ENCODE data around the gene CNTD1.

DNA sequence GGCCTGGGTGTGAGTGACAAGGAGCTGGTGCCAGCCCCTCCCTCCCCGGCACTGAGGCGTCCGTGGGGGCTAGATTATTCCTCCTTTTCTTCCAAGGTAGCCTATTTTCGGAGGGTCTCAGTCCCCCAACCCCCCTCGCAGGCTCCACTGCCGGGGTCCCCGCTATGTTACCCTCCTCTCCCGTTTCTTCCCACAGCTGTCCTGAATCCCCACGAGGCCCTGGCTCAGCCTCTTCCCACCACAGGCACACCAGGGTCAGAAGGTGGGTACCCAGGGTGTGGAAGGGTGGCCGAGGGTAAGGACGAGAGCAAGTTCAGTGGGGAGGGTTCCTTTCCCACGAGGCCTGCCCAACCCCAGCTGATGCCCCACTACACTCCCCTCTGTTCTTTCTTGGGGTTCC is 37.0 kb upstream of the CNTD1 start:
- TF ChIP-seq, protein P1, sequence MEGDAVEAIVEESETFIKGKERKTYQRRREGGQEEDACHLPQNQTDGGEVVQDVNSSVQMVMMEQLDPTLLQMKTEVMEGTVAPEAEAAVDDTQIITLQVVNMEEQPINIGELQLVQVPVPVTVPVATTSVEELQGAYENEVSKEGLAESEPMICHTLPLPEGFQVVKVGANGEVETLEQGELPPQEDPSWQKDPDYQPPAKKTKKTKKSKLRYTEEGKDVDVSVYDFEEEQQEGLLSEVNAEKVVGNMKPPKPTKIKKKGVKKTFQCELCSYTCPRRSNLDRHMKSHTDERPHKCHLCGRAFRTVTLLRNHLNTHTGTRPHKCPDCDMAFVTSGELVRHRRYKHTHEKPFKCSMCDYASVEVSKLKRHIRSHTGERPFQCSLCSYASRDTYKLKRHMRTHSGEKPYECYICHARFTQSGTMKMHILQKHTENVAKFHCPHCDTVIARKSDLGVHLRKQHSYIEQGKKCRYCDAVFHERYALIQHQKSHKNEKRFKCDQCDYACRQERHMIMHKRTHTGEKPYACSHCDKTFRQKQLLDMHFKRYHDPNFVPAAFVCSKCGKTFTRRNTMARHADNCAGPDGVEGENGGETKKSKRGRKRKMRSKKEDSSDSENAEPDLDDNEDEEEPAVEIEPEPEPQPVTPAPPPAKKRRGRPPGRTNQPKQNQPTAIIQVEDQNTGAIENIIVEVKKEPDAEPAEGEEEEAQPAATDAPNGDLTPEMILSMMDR (conservative IDR thresholded peaks at IDR 0.05 in 1 of 2, IDR thresholded peaks at IDR 0.05 in 1 of 2; ENCODE audit: low read depth in 1 of 2, low read length in 2 of 2): no peak
- TF ChIP-seq EZH2 (IDR thresholded peaks at IDR 0.05; ENCODE audit: low read length, missing control alignments): no peak

Data from fibroblast of lung (primary cell).